SK-N-SH treated with all-trans-retinoic acid at 6 μM for 48 hours (cell line): ENCODE results near the gene ULK4.
A peak's percentile ranks its signal among the peaks of the same experiment; 100 is the strongest.

Experiments
- ATAC-seq: fragments of 200-7000 bp; cut with Tn5 transposase; 3 replicates; pipeline ENCODE4 v1.9.1; 2020; ENCODE audit warnings: mild to moderate bottlenecking, moderate library complexity
- ARNTL ChIP-seq: fragments of 450-650 bp; formaldehyde crosslinking; IDR thresholded peaks from 2 replicates; pipeline ENCODE4 v1.5.0; 2020; ENCODE audit warnings: low read depth, mild to moderate bottlenecking, moderate library complexity, borderline replicate concordance
- BACH2 ChIP-seq: fragments of 250-450 bp; sonication (Bioruptor Pico); IDR thresholded peaks from 2 replicates; pipeline ENCODE4 v1.9.0; 2021; ENCODE audit warnings: mild to moderate bottlenecking, borderline replicate concordance
- CREB5 ChIP-seq: fragments of 250-450 bp; sonication (Bioruptor Pico); IDR thresholded peaks from 2 replicates; pipeline ENCODE4 v1.5.1; 2020; ENCODE audit warnings: low read depth, mild to moderate bottlenecking, moderate library complexity
- CSDC2 ChIP-seq: fragments of 250-450 bp; sonication (Bioruptor Pico); IDR thresholded peaks from 2 replicates; pipeline ENCODE4 v1.5.0; 2020; ENCODE audit warnings: mild to moderate bottlenecking, moderate library complexity
- CSRNP3 ChIP-seq: fragments of 250-450 bp; sonication (Bioruptor Pico); IDR thresholded peaks from 2 replicates; pipeline ENCODE4 v1.5.1; 2021; ENCODE audit warnings: mild to moderate bottlenecking, moderate library complexity
- ESRRG ChIP-seq: fragments of 250-450 bp; sonication (Bioruptor Pico); IDR thresholded peaks from 2 replicates; pipeline ENCODE4 v1.6.1; 2021; ENCODE audit warnings: mild to moderate bottlenecking
- GLIS3 ChIP-seq: fragments of 250-450 bp; sonication (Bioruptor Pico); IDR thresholded peaks from 2 replicates; pipeline ENCODE4 v1.5.0; 2020; ENCODE audit warnings: mild to moderate bottlenecking, moderate library complexity
- ISL1 ChIP-seq: fragments of 250-450 bp; sonication (Bioruptor Pico); IDR thresholded peaks from 2 replicates; pipeline ENCODE4 v2.1.2; 2022; ENCODE audit warnings: mild to moderate bottlenecking, moderate library complexity
- OSR1 ChIP-seq: fragments of 250-450 bp; sonication (Bioruptor Pico); IDR thresholded peaks from 2 replicates; pipeline ENCODE4 v1.8.0; 2022; ENCODE audit warnings: moderate library complexity, mild to moderate bottlenecking, inconsistent platforms
- PPARA ChIP-seq: fragments of 250-450 bp; sonication (Bioruptor Pico); IDR thresholded peaks from 2 replicates; pipeline ENCODE4 v1.5.0; 2020; ENCODE audit warnings: mild to moderate bottlenecking, borderline replicate concordance
- RARB ChIP-seq: fragments of 250-450 bp; sonication (Bioruptor Pico); IDR thresholded peaks from 2 replicates; pipeline ENCODE4 v1.8.0; 2021; ENCODE audit warnings: mild to moderate bottlenecking, moderate library complexity
- SNAI2 ChIP-seq: fragments of 250-450 bp; sonication (Bioruptor Pico); IDR thresholded peaks from 2 replicates; pipeline ENCODE4 v1.5.0; 2020; ENCODE audit warnings: mild to moderate bottlenecking, moderate library complexity
- TCF4 ChIP-seq: fragments of 250-450 bp; sonication (Bioruptor Pico); IDR thresholded peaks from 2 replicates; pipeline ENCODE4 v1.8.0; 2021; ENCODE audit warnings: mild to moderate bottlenecking, moderate library complexity, borderline replicate concordance
- TSHZ2 ChIP-seq: fragments of 250-450 bp; sonication (Bioruptor Pico); IDR thresholded peaks from 2 replicates; pipeline ENCODE4 v1.5.0; 2020; ENCODE audit warnings: mild to moderate bottlenecking, moderate library complexity
- ZC3H10 ChIP-seq: fragments of 250-450 bp; sonication (Bioruptor Pico); IDR thresholded peaks from 2 replicates; pipeline ENCODE4 v1.5.1; 2021; ENCODE audit warnings: mild to moderate bottlenecking, moderate library complexity
- ZFP3 ChIP-seq: fragments of 250-450 bp; sonication (Bioruptor Pico); IDR thresholded peaks from 2 replicates; pipeline ENCODE4 v1.5.0; 2020; ENCODE audit warnings: mild to moderate bottlenecking, moderate library complexity
- ZFP30 ChIP-seq: fragments of 450-650 bp; formaldehyde crosslinking; IDR thresholded peaks from 2 replicates; pipeline ENCODE4 v1.5.0; 2022; ENCODE audit warnings: mild to moderate bottlenecking, moderate library complexity
- ZNF565 ChIP-seq: fragments of 450-650 bp; formaldehyde crosslinking; conservative IDR thresholded peaks from 2 replicates; pipeline ENCODE4 v1.5.0; 2020; ENCODE audit warnings: low read depth, mild to moderate bottlenecking, moderate library complexity
- ZNF70 ChIP-seq: fragments of 450-650 bp; formaldehyde crosslinking; IDR thresholded peaks from 2 replicates; pipeline ENCODE4 v1.5.0; 2020; ENCODE audit warnings: mild to moderate bottlenecking, moderate library complexity
- ZNF8 ChIP-seq: fragments of 450-650 bp; formaldehyde crosslinking; IDR thresholded peaks from 2 replicates; pipeline ENCODE4 v1.5.0; 2020; ENCODE audit warnings: mild to moderate bottlenecking, moderate library complexity
- TF ChIP-seq, protein P1 (sequence below): fragments of 250-450 bp; sonication (Bioruptor Pico); IDR thresholded peaks from 2 replicates; pipeline ENCODE4 v1.8.0; 2020; ENCODE audit warnings: mild to moderate bottlenecking, moderate library complexity, borderline replicate concordance

Gene ULK4

GRCh38 chr3:41328926-41329325 is 633.0 kb downstream of the ULK4 start:
- no peak for TF ChIP-seq CSDC2 (CRISPR knock-in tag)
- no peak for TF ChIP-seq RARB (CRISPR knock-in tag)
- TF ChIP-seq ISL1 (CRISPR knock-in tag), result peak; percentile 62
- peak; percentile 71 for ATAC-seq

- ATAC-seq, result no peak
- TF ChIP-seq OSR1 (CRISPR knock-in tag) (no peak), CREB5 (no peak), ISL1 (CRISPR knock-in tag) (no peak)
Measured at GRCh38 chr3:41327718-41328117, 634.2 kb downstream of the ULK4 start.

DNA sequence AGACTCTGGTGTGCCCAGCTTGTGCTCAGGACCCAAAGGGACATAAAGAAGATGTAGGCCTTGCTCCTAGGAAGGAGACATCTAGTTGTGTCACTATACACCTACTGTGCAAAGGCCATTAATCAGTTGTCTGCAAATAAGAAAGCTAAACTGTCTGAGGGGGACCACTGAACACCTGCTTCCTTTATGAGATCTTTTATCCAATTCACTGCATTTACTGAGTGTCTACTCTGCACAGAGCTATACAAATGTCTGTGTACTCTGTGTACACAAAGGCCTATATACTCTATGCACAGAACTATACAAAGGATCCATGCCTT is 637.8 kb downstream of the ULK4 start:
- ATAC-seq, result no peak
- TF ChIP-seq ZFP3, result no peak
- TF ChIP-seq GLIS3 (CRISPR knock-in tag), result no peak
- no peak for TF ChIP-seq RARB (CRISPR knock-in tag)
- TF ChIP-seq TSHZ2 (CRISPR knock-in tag), result no peak
- no peak for TF ChIP-seq ESRRG (CRISPR knock-in tag)
- no peak for TF ChIP-seq ZNF8 (CRISPR knock-in tag)
- TF ChIP-seq ZNF565 (CRISPR knock-in tag), result no peak
- no peak for TF ChIP-seq ZFP30 (CRISPR knock-in tag)
- TF ChIP-seq CSRNP3 (CRISPR knock-in tag), result no peak
- no peak for TF ChIP-seq BACH2 (CRISPR knock-in tag)
- no peak for TF ChIP-seq ZNF70

GRCh38 chr3:41323467-41324155 is 638.3 kb downstream of the ULK4 start:
- TF ChIP-seq TSHZ2 (CRISPR knock-in tag) (no peak), ZFP3 (no peak), ZNF8 (CRISPR knock-in tag) (no peak), SNAI2 (no peak), ARNTL (CRISPR knock-in tag) (no peak), ZNF565 (CRISPR knock-in tag) (no peak), PPARA (CRISPR knock-in tag) (no peak), TCF4 (CRISPR knock-in tag) (no peak), ZC3H10 (no peak), CSRNP3 (CRISPR knock-in tag) (no peak), ZFP30 (CRISPR knock-in tag) (no peak)
- TF ChIP-seq, protein P1, sequence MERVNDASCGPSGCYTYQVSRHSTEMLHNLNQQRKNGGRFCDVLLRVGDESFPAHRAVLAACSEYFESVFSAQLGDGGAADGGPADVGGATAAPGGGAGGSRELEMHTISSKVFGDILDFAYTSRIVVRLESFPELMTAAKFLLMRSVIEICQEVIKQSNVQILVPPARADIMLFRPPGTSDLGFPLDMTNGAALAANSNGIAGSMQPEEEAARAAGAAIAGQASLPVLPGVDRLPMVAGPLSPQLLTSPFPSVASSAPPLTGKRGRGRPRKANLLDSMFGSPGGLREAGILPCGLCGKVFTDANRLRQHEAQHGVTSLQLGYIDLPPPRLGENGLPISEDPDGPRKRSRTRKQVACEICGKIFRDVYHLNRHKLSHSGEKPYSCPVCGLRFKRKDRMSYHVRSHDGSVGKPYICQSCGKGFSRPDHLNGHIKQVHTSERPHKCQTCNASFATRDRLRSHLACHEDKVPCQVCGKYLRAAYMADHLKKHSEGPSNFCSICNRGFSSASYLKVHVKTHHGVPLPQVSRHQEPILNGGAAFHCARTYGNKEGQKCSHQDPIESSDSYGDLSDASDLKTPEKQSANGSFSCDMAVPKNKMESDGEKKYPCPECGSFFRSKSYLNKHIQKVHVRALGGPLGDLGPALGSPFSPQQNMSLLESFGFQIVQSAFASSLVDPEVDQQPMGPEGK, result no peak
- no peak for ATAC-seq
